HCT116 (cell line): ENCODE measurements around the gene GALK1. TPM values are rescaled to one million over a fixed set of nuclear protein-coding genes. Genes with fewer than 3 reads are reported as not detected.
A peak's percentile ranks its signal among the peaks of the same experiment; 100 is the strongest.

ENCODE experiments used
- ATAC-seq: fragments of 200-7000 bp; cut with Tn5 transposase; 2 replicates; pipeline ENCODE4 v1.9.1; 2020; ENCODE audit warnings: mild to moderate bottlenecking, moderate library complexity
- BruUV-seq: library from RNA; stranded (reverse); fragments of 400-500 nt; replicated peaks from 2 replicates; lab custom pipeline; 2021; lab: Mats Ljungman, UMichigan
- CTCF ChIA-PET: fragments of 300-600 bp; sonication (Branson Sonifier 250); formaldehyde crosslinking; loops from one replicate; lab custom pipeline; 2021; ENCODE audit warnings: antibody characterized with exemption; lab: Charles Lee
- POLR2A ChIA-PET: fragments of 300-600, 350-600 bp; sonication (Branson Sonifier 250); formaldehyde crosslinking; loops from one replicate; lab custom pipeline; 2021; ENCODE audit warnings: antibody characterized with exemption; lab: Charles Lee
- RAD21 ChIA-PET, 2 experiments: fragments of 300-600 bp; sonication (Branson Sonifier 250); formaldehyde crosslinking; loops; one replicate each; lab custom pipeline; 2023; ENCODE audit warnings: low total read pairs in 2 of 2; ENCODE audit not compliant: uncharacterized antibody in 2 of 2, unreplicated experiment in 2 of 2, low non-redundant PET in 1 of 2; lab: Charles Lee
- DNase-seq: peaks from one replicate; pipeline ENCODE4 v3.0.0-alpha.2; 2010; ENCODE audit warnings: low read depth, low spot score
- H2AFZ ChIP-seq: fragments of 200-600 bp; shearing (Covaris generic), sonication (generic); 2 replicates; pipeline ENCODE4 v1.6.1; 2017; ENCODE audit warnings: low read depth, mixed run types, mixed read lengths, antibody characterized with exemption, low read length; ENCODE audit not compliant: poor library complexity, severe bottlenecking
- H3K27ac ChIP-seq: 2 replicates; pipeline ENCODE4 v1.5.1; 2012; ENCODE audit warnings: low read depth, low read length
- H3K27me3 ChIP-seq: fragments of 200-600 bp; sonication (generic); 2 replicates; pipeline ENCODE4 v1.6.1; 2016; ENCODE audit warnings: mixed run types, low read length, mixed read lengths; ENCODE audit not compliant: insufficient read depth
- H3K36me3 ChIP-seq, 2 experiments: fragments of 200-500 bp in 1 of 2; fragments of 200-600 bp in 1 of 2; sonication (Bioruptor generic) in 1 of 2; sonication (generic) in 1 of 2; 2 replicates each; pipeline versions ENCODE4 v1.5.1 to v1.6.1; 2014 to 2016; ENCODE audit warnings: low read length in 2 of 2, inconsistent platforms in 1 of 2, mixed read lengths in 1 of 2, mixed run types in 1 of 2; ENCODE audit not compliant: insufficient read depth in 2 of 2, control insufficient read depth in 1 of 2
- H3K4me1 ChIP-seq, 2 experiments: fragments of 200-600 bp in 1 of 2; sonication (generic) in 1 of 2; 2 replicates each; pipeline versions ENCODE4 v1.5.1 to v1.6.1; 2012 to 2017; ENCODE audit warnings: low read length in 2 of 2, inconsistent platforms in 1 of 2, mild to moderate bottlenecking in 1 of 2, mixed read lengths in 1 of 2, mixed run types in 1 of 2, moderate library complexity in 1 of 2; ENCODE audit not compliant: insufficient read depth in 2 of 2, control insufficient read depth in 1 of 2
- H3K4me2 ChIP-seq: fragments of 200-600 bp; sonication (generic); 2 replicates; pipeline ENCODE4 v1.6.1; 2017; ENCODE audit warnings: mixed run types, low read length, mixed read lengths
- H3K4me3 ChIP-seq, 2 experiments: fragments of 200-600 bp in 1 of 2; sonication (generic) in 1 of 2; replicated peaks in 1 of 2; 2 replicates each; pipeline ENCODE4 v1.5.1; 2011 to 2016; ENCODE audit warnings: low read length in 2 of 2, control low read depth in 1 of 2, low read depth in 1 of 2, mild to moderate bottlenecking in 1 of 2, mixed read lengths in 1 of 2, mixed run types in 1 of 2
- H3K79me2 ChIP-seq: fragments of 200-600 bp; sonication (generic); 2 replicates; pipeline ENCODE4 v1.6.1; 2017; ENCODE audit warnings: mild to moderate bottlenecking, mixed run types, low read length, moderate library complexity, mixed read lengths; ENCODE audit not compliant: insufficient read depth
- H3K9ac ChIP-seq: fragments of 200-600 bp; sonication (generic); 2 replicates; pipeline ENCODE4 v1.6.1; 2016; ENCODE audit warnings: low read length, mixed read lengths
- H3K9me2 ChIP-seq: fragments of 200-600 bp; sonication (generic), shearing (Covaris generic); 2 replicates; pipeline ENCODE4 v1.6.1; 2017; ENCODE audit warnings: mixed run types, mild to moderate bottlenecking, moderate library complexity; ENCODE audit not compliant: insufficient read depth
- H3K9me3 ChIP-seq, 2 experiments: fragments of 200-500 bp in 1 of 2; fragments of 200-600 bp in 1 of 2; sonication (Bioruptor generic) in 1 of 2; sonication (generic) in 1 of 2; 2 replicates each; pipeline ENCODE4 v1.6.1; 2014 to 2017; ENCODE audit warnings: low read length in 2 of 2, mixed read lengths in 2 of 2, inconsistent platforms in 1 of 2, low read depth in 1 of 2, mild to moderate bottlenecking in 1 of 2, mixed run types in 1 of 2, moderate library complexity in 1 of 2; ENCODE audit not compliant: control insufficient read depth in 1 of 2, insufficient read depth in 1 of 2
- H4K20me1 ChIP-seq: fragments of 200-600 bp; sonication (generic), shearing (Covaris generic); 2 replicates; pipeline ENCODE4 v1.6.1; 2017; ENCODE audit warnings: mixed run types, mild to moderate bottlenecking, moderate library complexity; ENCODE audit not compliant: insufficient read depth
- EGR1 ChIP-seq: IDR thresholded peaks from 2 replicates; pipeline ENCODE4 v1.6.1; 2012; ENCODE audit warnings: low read depth
- JUND ChIP-seq: IDR thresholded peaks from 2 replicates; pipeline ENCODE4 v1.6.1; 2012
- TCF7L2 ChIP-seq: IDR thresholded peaks from 2 replicates; pipeline ENCODE4 v1.7.0; 2011; ENCODE audit warnings: borderline replicate concordance, inconsistent platforms; ENCODE audit not compliant: insufficient read depth, insufficient read length; ENCODE audit errors: extremely low read depth
- ZFX ChIP-seq: fragments of 450-650 bp; IDR thresholded peaks from 2 replicates; pipeline ENCODE4 v1.6.1; 2017
- intact Hi-C: fragments of 100-400 bp; cut with micrococcal nuclease; formaldehyde crosslinking; loops from 2 replicates; pipeline ENCODE4 v1.10.0; 2022
- total RNA-seq: library from RNA; stranded (reverse); gene quantifications from one replicate; pipeline ENCODE4 v1.2.1, GENCODE V29; 2021; ENCODE audit not compliant: unreplicated experiment
- TF ChIP-seq, protein P1 (sequence below): IDR thresholded peaks from 2 replicates; pipeline ENCODE4 v1.6.1; 2011; ENCODE audit warnings: mild to moderate bottlenecking, low read length, moderate library complexity; ENCODE audit not compliant: insufficient replicate concordance; ENCODE audit errors: extremely low read depth
- TF ChIP-seq, protein P2 (sequence below), 3 experiments: fragments of 200-600 bp in 1 of 3; sonication (generic) in 1 of 3; IDR thresholded peaks in 2 of 3; conservative IDR thresholded peaks in 1 of 3; 2 replicates each; pipeline ENCODE4 v1.5.1; 2012 to 2017; ENCODE audit warnings: low read depth in 2 of 3, low read length in 2 of 3, antibody characterized with exemption in 1 of 3, borderline replicate concordance in 1 of 3, control low read depth in 1 of 3, mild to moderate bottlenecking in 1 of 3, mixed read lengths in 1 of 3, mixed run types in 1 of 3, moderate library complexity in 1 of 3; ENCODE audit not compliant: insufficient read depth in 1 of 3

GALK1 gene
- total RNA-seq, 1 experiment from 2014 or later: 57.8 TPM

GRCh38 chr17:75773808-75774470 is 8.9 kb upstream of the GALK1 start:
- intact Hi-C loops: no loop called here
- H4K20me1 ChIP-seq: peaks cover 25% of the 10 kb centered on the region
- no peak for TF ChIP-seq TCF7L2
- TF ChIP-seq, protein P1, sequence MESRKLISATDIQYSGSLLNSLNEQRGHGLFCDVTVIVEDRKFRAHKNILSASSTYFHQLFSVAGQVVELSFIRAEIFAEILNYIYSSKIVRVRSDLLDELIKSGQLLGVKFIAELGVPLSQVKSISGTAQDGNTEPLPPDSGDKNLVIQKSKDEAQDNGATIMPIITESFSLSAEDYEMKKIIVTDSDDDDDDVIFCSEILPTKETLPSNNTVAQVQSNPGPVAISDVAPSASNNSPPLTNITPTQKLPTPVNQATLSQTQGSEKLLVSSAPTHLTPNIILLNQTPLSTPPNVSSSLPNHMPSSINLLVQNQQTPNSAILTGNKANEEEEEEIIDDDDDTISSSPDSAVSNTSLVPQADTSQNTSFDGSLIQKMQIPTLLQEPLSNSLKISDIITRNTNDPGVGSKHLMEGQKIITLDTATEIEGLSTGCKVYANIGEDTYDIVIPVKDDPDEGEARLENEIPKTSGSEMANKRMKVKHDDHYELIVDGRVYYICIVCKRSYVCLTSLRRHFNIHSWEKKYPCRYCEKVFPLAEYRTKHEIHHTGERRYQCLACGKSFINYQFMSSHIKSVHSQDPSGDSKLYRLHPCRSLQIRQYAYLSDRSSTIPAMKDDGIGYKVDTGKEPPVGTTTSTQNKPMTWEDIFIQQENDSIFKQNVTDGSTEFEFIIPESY: no peak
- no peak for TF ChIP-seq JUND
- no peak for TF ChIP-seq ZFX
- TF ChIP-seq, protein P2, sequence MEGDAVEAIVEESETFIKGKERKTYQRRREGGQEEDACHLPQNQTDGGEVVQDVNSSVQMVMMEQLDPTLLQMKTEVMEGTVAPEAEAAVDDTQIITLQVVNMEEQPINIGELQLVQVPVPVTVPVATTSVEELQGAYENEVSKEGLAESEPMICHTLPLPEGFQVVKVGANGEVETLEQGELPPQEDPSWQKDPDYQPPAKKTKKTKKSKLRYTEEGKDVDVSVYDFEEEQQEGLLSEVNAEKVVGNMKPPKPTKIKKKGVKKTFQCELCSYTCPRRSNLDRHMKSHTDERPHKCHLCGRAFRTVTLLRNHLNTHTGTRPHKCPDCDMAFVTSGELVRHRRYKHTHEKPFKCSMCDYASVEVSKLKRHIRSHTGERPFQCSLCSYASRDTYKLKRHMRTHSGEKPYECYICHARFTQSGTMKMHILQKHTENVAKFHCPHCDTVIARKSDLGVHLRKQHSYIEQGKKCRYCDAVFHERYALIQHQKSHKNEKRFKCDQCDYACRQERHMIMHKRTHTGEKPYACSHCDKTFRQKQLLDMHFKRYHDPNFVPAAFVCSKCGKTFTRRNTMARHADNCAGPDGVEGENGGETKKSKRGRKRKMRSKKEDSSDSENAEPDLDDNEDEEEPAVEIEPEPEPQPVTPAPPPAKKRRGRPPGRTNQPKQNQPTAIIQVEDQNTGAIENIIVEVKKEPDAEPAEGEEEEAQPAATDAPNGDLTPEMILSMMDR (IDR thresholded peaks at IDR 0.05 in 2 of 3, conservative IDR thresholded peaks at IDR 0.05 in 1 of 3; ENCODE audit: borderline replicate concordance in 1 of 3, insufficient read depth in 1 of 3, low read depth in 2 of 3, low read length in 2 of 3): peak in 2 of 3 experiments; percentile 45 to 62; a peak in 3 of 6 replicates
- no peak for TF ChIP-seq EGR1
- DNase-seq: no peak
- peak; percentile 30; the same call in 1 of the 2 replicates for ATAC-seq
- H3K27me3 ChIP-seq: no peaks in the 10 kb centered on the region
- H3K9me3 ChIP-seq: no peaks in the 10 kb centered on the region
- H3K4me3 ChIP-seq: no peak overlapping the region
- ChIA-PET POLR2A (interaction anchor here (0.5 to 5.1 kb wide), 7 partner anchors 9 to 661 kb away, joined by 3 to 74 read pairs (median 3); partner anchors contain the start of gene GALK1), CTCF (interaction anchor here (1.1 to 3.7 kb wide), 9 partner anchors 9 to 226 kb away, joined by 3 to 23 read pairs (median 4); partner anchors contain the start of genes CDK3 and GALK1), RAD21 (no interaction called here)
- H3K79me2 ChIP-seq: peaks cover 21% of the 10 kb centered on the region
- BruUV-seq: no TSS peak
- H3K36me3 ChIP-seq: peaks cover 16 to 28% of the 10 kb centered on the region in 2 experiments
- no peak overlapping the region for H3K27ac ChIP-seq
- H3K9me2 ChIP-seq: no peaks in the 10 kb centered on the region
- H3K9ac ChIP-seq: no peak overlapping the region
- H3K4me1 ChIP-seq: peaks cover 9 to 38% of the 10 kb centered on the region in 2 experiments
- H3K4me2 ChIP-seq: no peak overlapping the region
- no peak overlapping the region for H2AFZ ChIP-seq
